ENCODE data around the gene TRIM26. TPM values are rescaled to one million over a fixed set of nuclear protein-coding genes. Genes with fewer than 3 reads are reported as not detected.

TRIM26 gene
- total and polyA plus RNA-seq, 2 of the 13 experiments (the other 11 are each of a cell fraction or from before 2014, with no cell fraction given): 27.1 to 38.7 TPM

DNA sequence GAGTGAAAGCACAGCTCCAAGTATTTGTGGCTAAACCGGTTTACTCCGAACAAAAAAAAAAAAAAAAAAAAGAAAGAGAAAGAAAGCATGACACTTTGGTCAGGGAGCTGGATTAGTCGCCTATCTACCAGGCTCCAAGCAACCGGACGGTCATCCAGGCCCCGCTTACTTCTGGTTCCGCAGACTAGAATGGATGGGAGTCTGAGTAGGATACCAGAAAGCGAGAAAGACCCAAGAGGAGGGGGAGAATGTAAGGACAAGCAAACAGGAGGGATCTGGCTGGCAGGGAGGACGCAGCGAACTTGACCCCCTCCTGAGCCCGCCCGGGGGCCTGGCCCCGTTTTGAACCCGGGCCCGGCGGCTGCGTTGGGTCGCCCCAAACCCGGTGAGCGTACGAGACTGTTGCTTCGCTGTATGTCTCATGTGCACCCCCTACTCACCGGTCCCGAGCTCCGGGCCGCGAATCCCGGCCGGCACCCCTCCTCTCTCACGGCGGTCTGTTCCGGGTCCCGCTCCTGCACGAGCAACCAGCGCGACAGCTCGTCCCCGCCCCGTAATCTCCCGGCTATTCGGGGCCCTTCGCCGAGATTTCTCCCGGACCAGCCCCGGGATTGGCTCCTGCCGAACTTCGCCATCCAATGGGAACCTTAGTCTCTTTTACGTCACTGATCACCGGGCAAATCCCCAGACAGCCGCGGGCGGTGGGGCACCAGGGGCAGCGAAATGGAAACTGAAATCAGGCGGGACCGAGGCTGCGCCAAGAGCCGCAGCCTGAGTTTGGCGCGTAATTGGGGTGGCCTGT, at the start of gene TRIM26 (continued):
- TF ChIP-seq ZNF143 (CRISPR knock-in tag; IDR thresholded peaks at IDR 0.05): no peak
- TF ChIP-seq YY1 (IDR thresholded peaks at IDR 0.05; ENCODE audit: insufficient read depth, insufficient replicate concordance, low read depth, low read length): peak; percentile 78
- TF ChIP-seq SRSF9 (IDR thresholded peaks at IDR 0.05; ENCODE audit: borderline replicate concordance, insufficient read depth, low read depth, low read length, poor library complexity, severe bottlenecking): no peak
- 0 out of 2 replicates have a peak, but pooled peaks have one; percentile 46 for TF ChIP-seq TMF1 (CRISPR knock-in tag; IDR thresholded peaks at IDR 0.05; ENCODE audit: low read depth)
- no peak for TF ChIP-seq LCORL (IDR thresholded peaks at IDR 0.05)
- peak; percentile 32 for TF ChIP-seq LCORL (CRISPR knock-in tag; IDR thresholded peaks at IDR 0.05)

DNA sequence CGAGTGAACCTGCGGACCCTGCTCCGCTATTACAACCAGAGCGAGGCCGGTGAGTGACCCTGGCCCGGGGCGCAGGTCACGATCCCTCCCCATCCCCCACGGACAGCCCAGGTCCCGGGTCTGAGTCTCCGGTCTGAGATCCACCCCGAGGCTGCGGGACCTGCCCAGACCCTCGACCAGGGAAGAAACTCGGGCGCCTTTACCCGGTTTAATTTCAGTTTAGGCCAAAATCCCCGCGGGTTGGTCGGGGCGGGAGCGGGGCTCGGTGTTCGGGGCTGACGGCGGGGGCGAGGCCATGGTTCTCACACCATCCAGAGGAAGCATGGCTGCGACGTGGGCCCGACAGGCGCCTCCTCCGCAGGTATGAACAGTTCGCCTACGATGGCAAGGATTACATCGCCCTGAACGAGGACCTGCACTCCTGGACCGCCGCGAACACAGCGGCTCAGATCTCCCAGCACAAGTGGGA, 46.9 kb upstream of the TRIM26 start:
- H3K27me3 ChIP-seq (ENCODE audit: control insufficient read depth in 1 of 2, insufficient read depth in 2 of 2, low read length in 2 of 2): peaks cover 0 to 7% of the 10 kb centered on the region in 2 experiments; a peak in 2 of 5 replicates
- peak overlapping the region; percentile 76 to 86 (median 82); a peak in 5 of 6 replicates for H3K4me3 ChIP-seq (replicated peaks in 1 of 3; ENCODE audit: insufficient read depth in 1 of 3, low read depth in 2 of 3, low read length in 3 of 3)
- ChIA-PET CTCF (ENCODE audit: low intra/inter-chr PET ratio, low total read pairs) (no interaction called here), POLR2A (interaction anchor here (0.6 to 1.7 kb wide), 3 partner anchors 32 to 66 kb away, joined by 3 to 6 read pairs (median 6); partner anchors contain the start of genes TRIM26 and TRIM39)
- H4K20me1 ChIP-seq (ENCODE audit: insufficient read depth, low read length): no peaks in the 10 kb centered on the region
- H3K27ac ChIP-seq (ENCODE audit: extremely low read length, insufficient read depth, low read length): no peak overlapping the region
- WGBS (ENCODE audit: low lambda C conversion rate): 82% methylated on average over 29 of the region's 40 CpGs
- H3K9me3 ChIP-seq (ENCODE audit: low read length): no peaks in the 10 kb centered on the region
- no TSS peak for BruUV-seq (replicated peaks)
- H3K4me1 ChIP-seq (ENCODE audit: insufficient read depth, low read length): peaks cover 13% of the 10 kb centered on the region
- no peak overlapping the region for H2AFZ ChIP-seq (ENCODE audit: low read length)
- intact Hi-C loops (cut with micrococcal nuclease; ENCODE audit: unreplicated experiment): no loop called here
- FAIRE-seq (no peak), ATAC-seq (no peak), DNase-seq (ENCODE audit: low spot score) (no peak)
- in situ Hi-C loops (cut with HindIII; ENCODE audit: extremely low pct_ligation_motif_present, low pct_unique_long_range_greater_than_20kb): no loop called here
- no peaks in the 10 kb centered on the region for H3K36me3 ChIP-seq (replicated peaks in 1 of 2; ENCODE audit: control insufficient read depth in 1 of 2, insufficient read depth in 2 of 2, low read length in 2 of 2)
- H3K4me2 ChIP-seq (ENCODE audit: low read depth, low read length): peak overlapping the region; percentile 99
- H3K9ac ChIP-seq (ENCODE audit: insufficient read depth, low read depth, low read length): no peak overlapping the region
- H3K79me2 ChIP-seq (ENCODE audit: insufficient read depth, low read length): no peaks in the 10 kb centered on the region
- no peak for TF ChIP-seq SNRNP70 (IDR thresholded peaks at IDR 0.05; ENCODE audit: low read depth, low read length)
- TF ChIP-seq, protein P1, sequence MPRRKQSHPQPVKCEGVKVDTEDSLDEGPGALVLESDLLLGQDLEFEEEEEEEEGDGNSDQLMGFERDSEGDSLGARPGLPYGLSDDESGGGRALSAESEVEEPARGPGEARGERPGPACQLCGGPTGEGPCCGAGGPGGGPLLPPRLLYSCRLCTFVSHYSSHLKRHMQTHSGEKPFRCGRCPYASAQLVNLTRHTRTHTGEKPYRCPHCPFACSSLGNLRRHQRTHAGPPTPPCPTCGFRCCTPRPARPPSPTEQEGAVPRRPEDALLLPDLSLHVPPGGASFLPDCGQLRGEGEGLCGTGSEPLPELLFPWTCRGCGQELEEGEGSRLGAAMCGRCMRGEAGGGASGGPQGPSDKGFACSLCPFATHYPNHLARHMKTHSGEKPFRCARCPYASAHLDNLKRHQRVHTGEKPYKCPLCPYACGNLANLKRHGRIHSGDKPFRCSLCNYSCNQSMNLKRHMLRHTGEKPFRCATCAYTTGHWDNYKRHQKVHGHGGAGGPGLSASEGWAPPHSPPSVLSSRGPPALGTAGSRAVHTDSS (CRISPR knock-in tag; conservative IDR thresholded peaks at IDR 0.05): 0 out of 2 replicates have a peak, but pooled peaks have one; percentile 9
- TF ChIP-seq, protein P2, sequence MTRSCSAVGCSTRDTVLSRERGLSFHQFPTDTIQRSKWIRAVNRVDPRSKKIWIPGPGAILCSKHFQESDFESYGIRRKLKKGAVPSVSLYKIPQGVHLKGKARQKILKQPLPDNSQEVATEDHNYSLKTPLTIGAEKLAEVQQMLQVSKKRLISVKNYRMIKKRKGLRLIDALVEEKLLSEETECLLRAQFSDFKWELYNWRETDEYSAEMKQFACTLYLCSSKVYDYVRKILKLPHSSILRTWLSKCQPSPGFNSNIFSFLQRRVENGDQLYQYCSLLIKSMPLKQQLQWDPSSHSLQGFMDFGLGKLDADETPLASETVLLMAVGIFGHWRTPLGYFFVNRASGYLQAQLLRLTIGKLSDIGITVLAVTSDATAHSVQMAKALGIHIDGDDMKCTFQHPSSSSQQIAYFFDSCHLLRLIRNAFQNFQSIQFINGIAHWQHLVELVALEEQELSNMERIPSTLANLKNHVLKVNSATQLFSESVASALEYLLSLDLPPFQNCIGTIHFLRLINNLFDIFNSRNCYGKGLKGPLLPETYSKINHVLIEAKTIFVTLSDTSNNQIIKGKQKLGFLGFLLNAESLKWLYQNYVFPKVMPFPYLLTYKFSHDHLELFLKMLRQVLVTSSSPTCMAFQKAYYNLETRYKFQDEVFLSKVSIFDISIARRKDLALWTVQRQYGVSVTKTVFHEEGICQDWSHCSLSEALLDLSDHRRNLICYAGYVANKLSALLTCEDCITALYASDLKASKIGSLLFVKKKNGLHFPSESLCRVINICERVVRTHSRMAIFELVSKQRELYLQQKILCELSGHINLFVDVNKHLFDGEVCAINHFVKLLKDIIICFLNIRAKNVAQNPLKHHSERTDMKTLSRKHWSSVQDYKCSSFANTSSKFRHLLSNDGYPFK (CRISPR knock-in tag; IDR thresholded peaks at IDR 0.05; ENCODE audit: borderline replicate concordance): no peak
- TF ChIP-seq, protein P3, sequence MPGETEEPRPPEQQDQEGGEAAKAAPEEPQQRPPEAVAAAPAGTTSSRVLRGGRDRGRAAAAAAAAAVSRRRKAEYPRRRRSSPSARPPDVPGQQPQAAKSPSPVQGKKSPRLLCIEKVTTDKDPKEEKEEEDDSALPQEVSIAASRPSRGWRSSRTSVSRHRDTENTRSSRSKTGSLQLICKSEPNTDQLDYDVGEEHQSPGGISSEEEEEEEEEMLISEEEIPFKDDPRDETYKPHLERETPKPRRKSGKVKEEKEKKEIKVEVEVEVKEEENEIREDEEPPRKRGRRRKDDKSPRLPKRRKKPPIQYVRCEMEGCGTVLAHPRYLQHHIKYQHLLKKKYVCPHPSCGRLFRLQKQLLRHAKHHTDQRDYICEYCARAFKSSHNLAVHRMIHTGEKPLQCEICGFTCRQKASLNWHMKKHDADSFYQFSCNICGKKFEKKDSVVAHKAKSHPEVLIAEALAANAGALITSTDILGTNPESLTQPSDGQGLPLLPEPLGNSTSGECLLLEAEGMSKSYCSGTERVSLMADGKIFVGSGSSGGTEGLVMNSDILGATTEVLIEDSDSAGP (CRISPR knock-in tag; IDR thresholded peaks at IDR 0.05; ENCODE audit: borderline replicate concordance): peak; percentile 17; the same call in 1 of the 2 replicates
- TF ChIP-seq, protein P4, sequence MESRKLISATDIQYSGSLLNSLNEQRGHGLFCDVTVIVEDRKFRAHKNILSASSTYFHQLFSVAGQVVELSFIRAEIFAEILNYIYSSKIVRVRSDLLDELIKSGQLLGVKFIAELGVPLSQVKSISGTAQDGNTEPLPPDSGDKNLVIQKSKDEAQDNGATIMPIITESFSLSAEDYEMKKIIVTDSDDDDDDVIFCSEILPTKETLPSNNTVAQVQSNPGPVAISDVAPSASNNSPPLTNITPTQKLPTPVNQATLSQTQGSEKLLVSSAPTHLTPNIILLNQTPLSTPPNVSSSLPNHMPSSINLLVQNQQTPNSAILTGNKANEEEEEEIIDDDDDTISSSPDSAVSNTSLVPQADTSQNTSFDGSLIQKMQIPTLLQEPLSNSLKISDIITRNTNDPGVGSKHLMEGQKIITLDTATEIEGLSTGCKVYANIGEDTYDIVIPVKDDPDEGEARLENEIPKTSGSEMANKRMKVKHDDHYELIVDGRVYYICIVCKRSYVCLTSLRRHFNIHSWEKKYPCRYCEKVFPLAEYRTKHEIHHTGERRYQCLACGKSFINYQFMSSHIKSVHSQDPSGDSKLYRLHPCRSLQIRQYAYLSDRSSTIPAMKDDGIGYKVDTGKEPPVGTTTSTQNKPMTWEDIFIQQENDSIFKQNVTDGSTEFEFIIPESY (CRISPR knock-in tag; IDR thresholded peaks at IDR 0.05): peak; percentile 93
- TF ChIP-seq ZBTB38 (CRISPR knock-in tag; IDR thresholded peaks at IDR 0.05): peak; percentile 84
- no peak for TF ChIP-seq ZNF251 (CRISPR knock-in tag; IDR thresholded peaks at IDR 0.05)
